Endodermal cell (in vitro differentiated cells): ENCODE results near the gene NLGN1. TPM values are rescaled to one million over a fixed set of nuclear protein-coding genes. Genes with fewer than 3 reads are reported as not detected.
"Not testable (repeated sequence)": the region's sequence is repeated elsewhere in the genome, so short reads cannot be mapped to it uniquely, and the experiment has no call there.

Source experiments
- DNase-seq: peaks from one replicate; pipeline ENCODE4 v3.0.0-alpha.2; 2017
- H3K27ac ChIP-seq: 2 replicates; pipeline ENCODE4 v1.5.1; 2013; ENCODE audit warnings: mild to moderate bottlenecking, low read depth, low read length, moderate library complexity
- H3K27me3 ChIP-seq: 2 replicates; pipeline ENCODE4 v1.6.1; 2013; ENCODE audit warnings: mild to moderate bottlenecking, low read length, moderate library complexity; ENCODE audit not compliant: insufficient read depth, control insufficient read depth, poor library complexity, severe bottlenecking
- H3K36me3 ChIP-seq: 2 replicates; pipeline ENCODE4 v1.7.0; 2013; ENCODE audit warnings: mild to moderate bottlenecking, low read length, moderate library complexity; ENCODE audit not compliant: control insufficient read depth, insufficient read depth
- H3K4me1 ChIP-seq: one replicate; pipeline ENCODE4 v1.7.0; 2013; ENCODE audit warnings: low read length; ENCODE audit not compliant: control insufficient read depth, insufficient read depth
- H3K4me3 ChIP-seq: 2 replicates; pipeline ENCODE4 v1.5.1; 2013; ENCODE audit warnings: mild to moderate bottlenecking, low read length, moderate library complexity
- H3K9ac ChIP-seq: 2 replicates; pipeline ENCODE4 v1.6.1; 2013; ENCODE audit warnings: mild to moderate bottlenecking, low read length, moderate library complexity; ENCODE audit not compliant: poor library complexity, severe bottlenecking; ENCODE audit errors: extremely low read depth
- H3K9me3 ChIP-seq: 2 replicates; pipeline ENCODE4 v1.6.1; 2013; ENCODE audit warnings: mild to moderate bottlenecking, low read length, moderate library complexity; ENCODE audit not compliant: control insufficient read depth
- H3K27ac Mint-ChIP-seq: 2 replicates; pipeline ENCODE4 v1.8.0; 2020; ENCODE audit warnings: mixed read lengths
- H3K27me3 Mint-ChIP-seq: 2 replicates; pipeline ENCODE4 v1.8.0; 2021; ENCODE audit warnings: mild to moderate bottlenecking, mixed read lengths; ENCODE audit not compliant: insufficient read depth
- H3K36me3 Mint-ChIP-seq: 2 replicates; pipeline ENCODE4 v1.8.0; 2020; ENCODE audit warnings: low read depth, mixed read lengths
- H3K4me1 Mint-ChIP-seq: 2 replicates; pipeline ENCODE4 v1.8.0; 2020; ENCODE audit warnings: mixed read lengths
- H3K4me3 Mint-ChIP-seq: 2 replicates; pipeline ENCODE4 v1.8.0; 2020; ENCODE audit warnings: mild to moderate bottlenecking, moderate library complexity, mixed read lengths
- H3K9me3 Mint-ChIP-seq: 2 replicates; pipeline ENCODE4 v1.8.0; 2020; ENCODE audit warnings: mild to moderate bottlenecking, mixed read lengths
- CTCF ChIP-seq: fragments of 200-600 bp; sonication (generic); conservative IDR thresholded peaks from 2 replicates; pipeline ENCODE4 v1.5.0; 2021; ENCODE audit warnings: antibody characterized with exemption, mild to moderate bottlenecking
- WGBS, 2 experiments: methylation state at CpG; one replicate each; pipeline versions ENCODE4 v1.1.5 to v1.1.7; 2013; ENCODE audit warnings: missing lambda C conversion rate in 2 of 2, mixed read lengths in 1 of 2; ENCODE audit not compliant: insufficient coverage in 1 of 2, insufficient read length in 1 of 2; 5-methylcytosine and 5-hydroxymethylcytosine counted together
- total RNA-seq, 2 donors: library from RNA; stranded (reverse); fragmentation: NEBNext Ultra II Directional in 1 of 2; extraction: Animal tissue kit (Norgen Biotek cat#: 25700) in 1 of 2; gene quantifications; 2 replicates in 1 of 2; 3 replicates in 1 of 2; pipeline ENCODE4 v1.2.1, GENCODE V29; 2021

NLGN1 gene
- total RNA-seq, 2 donors from 2014 or later: 3.4 to 14.3 TPM

GRCh38 chr3:173354124-173354523, 43.4 kb upstream of the NLGN1 start:
- H3K27ac Mint-ChIP-seq: peak overlapping the region; percentile 37
- Histone ChIP-seq H3K4me1 (peaks cover 4% of the 10 kb centered on the region), H3K27ac (no peak overlapping the region), H3K4me3 (no peak overlapping the region), H3K9ac (no peak overlapping the region), H3K27me3 (no peaks in the 10 kb centered on the region), H3K36me3 (no peaks in the 10 kb centered on the region), H3K9me3 (peaks cover 6% of the 10 kb centered on the region)
- no peaks in the 10 kb centered on the region for H3K36me3 Mint-ChIP-seq
- no peak overlapping the region for H3K4me3 Mint-ChIP-seq
- H3K9me3 Mint-ChIP-seq: peaks cover 6% of the 10 kb centered on the region
- peak; percentile 82 for DNase-seq
- WGBS, 2 experiments: 73 to 79% methylated on average over 3 to 5 of the region's 5 CpGs
- TF ChIP-seq CTCF: no peak
- peaks cover 26% of the 10 kb centered on the region for H3K4me1 Mint-ChIP-seq
- no peaks in the 10 kb centered on the region for H3K27me3 Mint-ChIP-seq

DNA sequence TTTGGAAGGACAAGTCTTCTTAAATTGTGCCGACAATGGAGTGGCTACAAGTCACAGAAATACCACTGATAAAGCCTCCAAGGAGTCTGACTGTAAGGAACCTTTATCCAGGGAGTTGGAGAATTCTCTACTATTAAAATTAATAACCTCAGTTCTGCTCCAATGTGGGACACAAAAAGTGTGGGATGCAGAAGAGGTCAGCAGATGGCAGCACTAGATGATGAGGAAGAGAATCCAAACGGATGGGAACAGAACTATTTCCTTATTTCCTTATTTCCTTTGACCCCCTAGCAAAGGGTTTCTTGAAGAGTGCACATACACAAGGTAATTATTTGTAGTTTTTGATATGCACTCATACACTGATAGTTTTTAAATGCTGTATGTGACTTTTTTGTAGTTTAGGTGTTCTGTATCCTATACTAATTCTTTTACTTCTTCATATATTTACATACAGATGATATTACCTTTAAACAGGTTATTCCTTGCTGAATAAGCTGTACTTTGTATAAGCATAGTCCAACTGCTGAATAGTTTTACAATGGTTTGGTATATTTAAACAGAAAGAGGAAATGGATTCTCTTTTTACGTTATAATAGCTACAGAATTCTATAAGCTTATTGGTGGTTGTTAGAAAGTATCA, 25.6 kb upstream of the NLGN1 start:
- no peaks in the 10 kb centered on the region for H3K36me3 ChIP-seq
- H3K27me3 Mint-ChIP-seq: no peaks in the 10 kb centered on the region
- no peaks in the 10 kb centered on the region for H3K4me1 Mint-ChIP-seq
- H3K4me3 Mint-ChIP-seq: no peak overlapping the region
- H3K36me3 Mint-ChIP-seq: no peaks in the 10 kb centered on the region
- no peak overlapping the region for H3K27ac Mint-ChIP-seq
- peak; percentile 84 for TF ChIP-seq CTCF
- peaks cover 3% of the 10 kb centered on the region for H3K4me1 ChIP-seq
- no peaks in the 10 kb centered on the region for H3K9me3 ChIP-seq
- peaks cover 2% of the 10 kb centered on the region for H3K9me3 Mint-ChIP-seq
- 40 to 69% methylated on average over 1 to 3 of the region's 3 CpGs for WGBS, 2 experiments
- no peak overlapping the region for H3K9ac ChIP-seq
- DNase-seq: peak; percentile 71
- H3K27ac ChIP-seq: no peak overlapping the region
- H3K27me3 ChIP-seq: no peaks in the 10 kb centered on the region
- H3K4me3 ChIP-seq: no peak overlapping the region

DNA sequence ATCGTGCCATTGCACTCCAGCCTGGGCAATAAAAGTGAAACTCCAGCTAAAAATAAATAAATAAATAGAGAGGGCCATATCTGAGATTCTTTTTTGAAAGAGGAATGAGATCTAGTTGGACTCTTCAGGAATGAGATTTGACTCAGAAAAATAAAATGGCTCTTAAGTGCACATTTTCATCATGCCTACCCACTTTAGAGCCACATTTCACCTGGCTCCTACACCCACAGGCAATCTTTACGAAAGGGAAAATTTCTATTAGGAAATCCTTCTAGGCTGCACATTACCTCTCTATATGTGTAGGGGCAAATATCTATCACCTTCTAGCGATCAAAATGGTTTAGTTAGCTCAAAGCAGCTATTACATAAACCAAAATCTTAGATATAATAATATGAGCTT, 16.9 kb upstream of the NLGN1 start:
- Mint-ChIP-seq H3K9me3 (no peaks in the 10 kb centered on the region), H3K27me3 (no peaks in the 10 kb centered on the region), H3K36me3 (no peaks in the 10 kb centered on the region), H3K4me1 (no peaks in the 10 kb centered on the region), H3K4me3 (no peak overlapping the region), H3K27ac (no peak overlapping the region)
- no peaks in the 10 kb centered on the region for H3K9me3 ChIP-seq
- no peak overlapping the region for H3K27ac ChIP-seq
- peaks cover 8% of the 10 kb centered on the region for H3K4me1 ChIP-seq
- no peak overlapping the region for H3K4me3 ChIP-seq
- H3K9ac ChIP-seq: no peak overlapping the region
- no peaks in the 10 kb centered on the region for H3K27me3 ChIP-seq
- 96 to 100% methylated on average over 1 to 2 of the region's 3 CpGs for WGBS, 2 experiments
- no peaks in the 10 kb centered on the region for H3K36me3 ChIP-seq
- no peak for DNase-seq
- no peak for TF ChIP-seq CTCF

DNA sequence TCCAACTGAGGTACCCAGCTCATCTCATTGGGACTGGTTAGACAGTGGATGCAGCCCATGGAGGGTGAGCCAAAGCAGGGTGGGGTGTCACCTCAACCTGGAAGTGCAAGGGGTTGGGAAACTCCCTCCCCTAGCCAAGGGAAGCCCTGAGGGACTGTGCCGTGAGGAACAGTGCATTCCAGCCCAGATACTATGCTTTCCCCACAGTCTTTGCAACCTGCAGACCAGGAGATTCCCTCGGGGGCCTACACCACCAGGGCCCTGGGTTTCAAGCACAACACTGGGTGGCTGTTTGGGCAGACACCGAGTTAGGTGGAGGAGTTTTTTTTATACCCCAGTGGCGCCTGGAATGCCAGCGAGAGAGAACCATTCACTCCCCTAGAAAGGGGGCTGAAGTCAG, 15.6 kb upstream of the NLGN1 start:
- H3K27ac Mint-ChIP-seq, DNase-seq: not testable (repeated sequence)
- WGBS, 2 experiments: 94 to 97% methylated on average over 3 to 5 of the region's 5 CpGs

More for the DNA sequence above, 15.6 kb upstream of the NLGN1 start:
- not testable (repeated sequence) for H3K27me3 Mint-ChIP-seq, H3K9me3 ChIP-seq, H3K9ac ChIP-seq, H3K4me1 Mint-ChIP-seq, H3K4me3 Mint-ChIP-seq, H3K27me3 ChIP-seq, H3K36me3 ChIP-seq, H3K36me3 Mint-ChIP-seq, H3K27ac ChIP-seq, H3K4me1 ChIP-seq, H3K4me3 ChIP-seq
- H3K9me3 Mint-ChIP-seq: peaks cover 12% of the 10 kb centered on the region
